ENCODE results near the gene DNAJC12. TPM values are rescaled to one million over a fixed set of nuclear protein-coding genes. Genes with fewer than 3 reads are reported as not detected.

DNAJC12 gene
- total RNA-seq, 1 donor from 2014 or later = 0.16 TPM

DNA sequence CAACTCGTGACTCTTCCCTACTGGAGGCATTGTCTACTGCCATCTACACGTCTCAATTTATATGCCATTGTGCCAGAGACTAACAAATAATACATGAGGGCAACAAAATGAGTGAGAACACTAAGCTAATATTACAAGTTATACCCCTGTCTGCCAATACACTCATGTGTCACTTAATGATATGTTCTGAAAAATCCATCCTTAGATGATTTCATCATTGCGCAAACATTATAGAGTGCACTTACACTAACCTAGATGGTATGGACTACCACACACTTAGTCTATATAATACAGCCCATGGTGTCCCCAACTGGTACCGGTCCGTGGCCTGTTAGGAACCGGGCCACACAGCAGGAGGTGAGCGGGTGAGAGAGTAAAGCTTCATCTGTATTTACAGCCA is 77.7 kb downstream of the DNAJC12 start:
- no peak for ATAC-seq

Other genes starting within 250 kb of the DNAJC12 start
- not detected for gene CTNNA3, start 142.0 kb downstream of the DNAJC12 start, total RNA-seq
- 10.2 TPM for gene SIRT1, start 46.5 kb upstream of the DNAJC12 start, total RNA-seq
- gene HERC4, start 237.1 kb upstream of the DNAJC12 start, total RNA-seq = 33.3 TPM